ENCODE measurements around the gene NALCN. TPM values are rescaled to one million over a fixed set of nuclear protein-coding genes. Genes with fewer than 3 reads are reported as not detected.

The NALCN gene
- total RNA-seq, 1 donor from 2014 or later = 1.1 TPM

DNA sequence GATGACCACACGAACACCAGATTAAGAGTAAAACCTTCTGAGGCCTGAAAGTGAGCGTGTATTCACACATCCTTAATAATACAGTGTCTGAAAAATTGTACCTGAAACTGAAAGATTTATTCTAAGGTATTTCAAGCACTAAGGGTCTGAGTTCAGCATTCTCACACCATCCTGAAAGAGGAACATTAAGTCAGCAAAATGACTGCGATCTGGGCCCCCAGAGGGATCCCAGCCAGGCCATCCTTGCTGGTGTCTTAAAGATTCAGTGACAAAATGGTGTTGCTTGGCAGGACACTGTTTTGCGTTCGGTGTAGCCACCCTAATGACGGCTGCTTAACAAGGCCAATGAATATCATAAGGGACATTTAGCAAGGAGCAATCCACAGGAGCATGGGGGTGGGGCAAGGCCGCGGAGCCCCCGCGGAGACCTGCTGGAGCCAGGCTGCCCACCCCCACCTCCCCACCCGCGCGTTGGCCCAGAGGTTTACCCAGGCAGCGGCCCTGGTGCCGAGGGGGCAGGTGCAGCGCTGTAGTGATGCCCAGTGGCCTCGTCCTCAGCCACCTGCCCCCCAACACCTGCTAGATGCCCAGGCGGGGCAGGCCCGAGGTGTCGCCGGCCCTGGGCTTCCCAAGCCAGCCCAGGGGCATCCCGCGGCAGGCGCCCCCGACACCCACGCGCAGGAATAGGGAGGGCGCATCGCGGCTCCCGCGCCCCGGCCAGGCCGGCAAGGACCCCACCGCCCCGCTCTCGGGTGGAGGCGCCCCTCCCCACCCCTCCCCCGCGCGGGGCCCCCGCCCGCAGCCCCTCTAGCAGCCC, 742 bp downstream of the NALCN start:
- TF ChIP-seq EZH2 (IDR thresholded peaks at IDR 0.05; ENCODE audit: insufficient read depth, low read length) = no peak
- TF ChIP-seq, protein P1, sequence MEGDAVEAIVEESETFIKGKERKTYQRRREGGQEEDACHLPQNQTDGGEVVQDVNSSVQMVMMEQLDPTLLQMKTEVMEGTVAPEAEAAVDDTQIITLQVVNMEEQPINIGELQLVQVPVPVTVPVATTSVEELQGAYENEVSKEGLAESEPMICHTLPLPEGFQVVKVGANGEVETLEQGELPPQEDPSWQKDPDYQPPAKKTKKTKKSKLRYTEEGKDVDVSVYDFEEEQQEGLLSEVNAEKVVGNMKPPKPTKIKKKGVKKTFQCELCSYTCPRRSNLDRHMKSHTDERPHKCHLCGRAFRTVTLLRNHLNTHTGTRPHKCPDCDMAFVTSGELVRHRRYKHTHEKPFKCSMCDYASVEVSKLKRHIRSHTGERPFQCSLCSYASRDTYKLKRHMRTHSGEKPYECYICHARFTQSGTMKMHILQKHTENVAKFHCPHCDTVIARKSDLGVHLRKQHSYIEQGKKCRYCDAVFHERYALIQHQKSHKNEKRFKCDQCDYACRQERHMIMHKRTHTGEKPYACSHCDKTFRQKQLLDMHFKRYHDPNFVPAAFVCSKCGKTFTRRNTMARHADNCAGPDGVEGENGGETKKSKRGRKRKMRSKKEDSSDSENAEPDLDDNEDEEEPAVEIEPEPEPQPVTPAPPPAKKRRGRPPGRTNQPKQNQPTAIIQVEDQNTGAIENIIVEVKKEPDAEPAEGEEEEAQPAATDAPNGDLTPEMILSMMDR (IDR thresholded peaks at IDR 0.05; ENCODE audit: insufficient read depth, low read depth, low read length) = no peak
- H3K4me2 ChIP-seq (ENCODE audit: low read length) = peak overlapping the region; percentile 99
- Mint-ChIP-seq H3K4me3 (ENCODE audit: unreplicated experiment) (peak overlapping the region; percentile 79), H3K36me3 (ENCODE audit: low read depth, unreplicated experiment) (no peaks in the 10 kb centered on the region), H3K27me3 (ENCODE audit: low read depth, unreplicated experiment) (peaks cover 11% of the 10 kb centered on the region), H3K4me1 (ENCODE audit: low read depth, unreplicated experiment) (no peaks in the 10 kb centered on the region), H3K9me3 (ENCODE audit: unreplicated experiment) (no peaks in the 10 kb centered on the region), H3K27ac (ENCODE audit: unreplicated experiment) (no peak overlapping the region)
- H3K9ac ChIP-seq (ENCODE audit: low read length) = peak overlapping the region; percentile 80
- no peaks in the 10 kb centered on the region for H4K20me1 ChIP-seq (ENCODE audit: insufficient read depth, low read length)
- no peaks in the 10 kb centered on the region for H3K79me2 ChIP-seq (ENCODE audit: insufficient read depth, low read length)
- H2AFZ ChIP-seq (ENCODE audit: low read depth, low read length) = peak overlapping the region; percentile 49
- no peak overlapping the region for H3K27ac ChIP-seq (ENCODE audit: low read depth, low read length)
- no peak for DNase-seq (ENCODE audit: low read depth)
- peaks cover 10% of the 10 kb centered on the region for H3K4me1 ChIP-seq (ENCODE audit: insufficient read depth, low read length)
- no peaks in the 10 kb centered on the region for H3K36me3 ChIP-seq (ENCODE audit: insufficient read depth, low read length)
- peak overlapping the region; percentile 40 for H3K4me3 ChIP-seq (ENCODE audit: insufficient read depth, low read depth, low read length)
- no peaks in the 10 kb centered on the region for H3K27me3 ChIP-seq (ENCODE audit: insufficient read depth, low read length)
- H3K9me3 ChIP-seq (ENCODE audit: insufficient read depth, low read depth, low read length) = no peaks in the 10 kb centered on the region
- no peak for FAIRE-seq

DNA sequence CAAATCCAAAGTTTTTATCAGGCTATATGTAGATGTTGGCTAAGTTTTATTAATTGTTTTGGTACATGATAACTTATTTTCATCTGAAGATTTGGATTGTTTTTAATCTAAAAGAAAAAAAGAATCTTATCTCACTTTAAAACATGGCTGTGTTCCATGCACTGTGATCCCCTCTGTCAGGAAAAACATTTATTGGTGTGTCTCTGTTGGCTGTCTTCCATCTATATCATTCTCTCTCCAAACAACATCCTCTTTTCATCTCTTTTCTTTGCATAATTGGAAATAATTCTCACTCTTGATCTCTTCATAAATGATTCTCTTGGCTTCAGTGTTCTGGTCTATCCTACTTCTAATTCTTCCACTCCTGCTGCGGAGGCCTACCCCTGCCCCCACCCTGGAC, 4.2 kb downstream of the NALCN start:
- no peak for FAIRE-seq
- TF ChIP-seq EZH2 (IDR thresholded peaks at IDR 0.05; ENCODE audit: insufficient read depth, low read length) = no peak
- TF ChIP-seq, protein P1 (IDR thresholded peaks at IDR 0.05; ENCODE audit: insufficient read depth, low read depth, low read length) = no peak
- Histone ChIP-seq H3K79me2 (ENCODE audit: insufficient read depth, low read length) (no peaks in the 10 kb centered on the region), H3K4me3 (ENCODE audit: insufficient read depth, low read depth, low read length) (no peak overlapping the region), H3K27ac (ENCODE audit: low read depth, low read length) (no peak overlapping the region), H4K20me1 (ENCODE audit: insufficient read depth, low read length) (no peaks in the 10 kb centered on the region), H3K4me1 (ENCODE audit: insufficient read depth, low read length) (peaks cover 7% of the 10 kb centered on the region), H3K4me2 (ENCODE audit: low read length) (no peak overlapping the region), H3K36me3 (ENCODE audit: insufficient read depth, low read length) (no peaks in the 10 kb centered on the region), H2AFZ (ENCODE audit: low read depth, low read length) (no peak overlapping the region), H3K9me3 (ENCODE audit: insufficient read depth, low read depth, low read length) (no peaks in the 10 kb centered on the region), H3K9ac (ENCODE audit: low read length) (no peak overlapping the region), H3K27me3 (ENCODE audit: insufficient read depth, low read length) (no peaks in the 10 kb centered on the region)
- Mint-ChIP-seq H3K9me3 (ENCODE audit: unreplicated experiment) (no peaks in the 10 kb centered on the region), H3K4me1 (ENCODE audit: low read depth, unreplicated experiment) (no peaks in the 10 kb centered on the region), H3K36me3 (ENCODE audit: low read depth, unreplicated experiment) (no peaks in the 10 kb centered on the region), H3K27me3 (ENCODE audit: low read depth, unreplicated experiment) (peaks cover 16% of the 10 kb centered on the region), H3K4me3 (ENCODE audit: unreplicated experiment) (no peak overlapping the region), H3K27ac (ENCODE audit: unreplicated experiment) (no peak overlapping the region)
- no peak for DNase-seq (ENCODE audit: low read depth)

Data from astrocyte (in vitro differentiated cells and primary cell).